Mammary epithelial cell (primary cell): ENCODE measurements around the gene ARIH2.

Experiments
- EZH2 ChIP-seq: IDR thresholded peaks from 2 replicates; pipeline ENCODE4 v1.6.1; 2012; ENCODE audit warnings: low read length, inconsistent platforms, borderline replicate concordance
- TF ChIP-seq, protein P1 (sequence below), 2 donors: IDR thresholded peaks in 1 of 2; conservative IDR thresholded peaks in 1 of 2; 2 replicates each; pipeline ENCODE4 v1.5.1; 2011 to 2012; ENCODE audit warnings: inconsistent platforms in 2 of 2, low read length in 2 of 2, mild to moderate bottlenecking in 2 of 2, control low read depth in 1 of 2, low read depth in 1 of 2; ENCODE audit not compliant: insufficient read depth in 1 of 2; ENCODE audit errors: extremely low read depth in 1 of 2

DNA sequence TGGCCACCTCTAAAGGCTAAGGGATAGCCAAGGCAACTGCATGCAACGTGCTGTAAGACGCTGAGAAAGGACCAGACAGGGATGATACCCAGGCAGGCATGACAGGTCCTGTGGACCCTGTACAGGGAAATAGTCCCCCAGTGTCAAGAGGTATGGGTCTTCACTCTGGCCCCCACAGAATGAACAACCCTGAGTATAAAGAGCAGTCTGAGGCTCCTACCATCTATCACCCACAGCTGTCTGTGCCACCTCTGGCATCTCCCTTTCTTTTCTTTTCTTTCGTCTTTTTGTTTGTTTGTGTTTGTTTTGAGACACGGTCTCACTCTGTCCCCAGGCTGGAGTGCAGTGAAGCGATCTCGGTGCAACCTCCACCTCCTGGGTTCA, 38.7 kb upstream of the ARIH2 start:
- TF ChIP-seq, protein P1, sequence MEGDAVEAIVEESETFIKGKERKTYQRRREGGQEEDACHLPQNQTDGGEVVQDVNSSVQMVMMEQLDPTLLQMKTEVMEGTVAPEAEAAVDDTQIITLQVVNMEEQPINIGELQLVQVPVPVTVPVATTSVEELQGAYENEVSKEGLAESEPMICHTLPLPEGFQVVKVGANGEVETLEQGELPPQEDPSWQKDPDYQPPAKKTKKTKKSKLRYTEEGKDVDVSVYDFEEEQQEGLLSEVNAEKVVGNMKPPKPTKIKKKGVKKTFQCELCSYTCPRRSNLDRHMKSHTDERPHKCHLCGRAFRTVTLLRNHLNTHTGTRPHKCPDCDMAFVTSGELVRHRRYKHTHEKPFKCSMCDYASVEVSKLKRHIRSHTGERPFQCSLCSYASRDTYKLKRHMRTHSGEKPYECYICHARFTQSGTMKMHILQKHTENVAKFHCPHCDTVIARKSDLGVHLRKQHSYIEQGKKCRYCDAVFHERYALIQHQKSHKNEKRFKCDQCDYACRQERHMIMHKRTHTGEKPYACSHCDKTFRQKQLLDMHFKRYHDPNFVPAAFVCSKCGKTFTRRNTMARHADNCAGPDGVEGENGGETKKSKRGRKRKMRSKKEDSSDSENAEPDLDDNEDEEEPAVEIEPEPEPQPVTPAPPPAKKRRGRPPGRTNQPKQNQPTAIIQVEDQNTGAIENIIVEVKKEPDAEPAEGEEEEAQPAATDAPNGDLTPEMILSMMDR (conservative IDR thresholded peaks at IDR 0.05 in 1 of 2, IDR thresholded peaks at IDR 0.05 in 1 of 2; ENCODE audit: extremely low read depth in 1 of 2, insufficient read depth in 1 of 2, low read depth in 1 of 2, low read length in 2 of 2): no peak
- TF ChIP-seq EZH2: no peak
